ENCODE measurements around the gene KCNJ1. TPM values are rescaled to one million over a fixed set of nuclear protein-coding genes. Genes with fewer than 3 reads are reported as not detected.

The KCNJ1 gene
- total and polyA plus RNA-seq, 5 donors = 0.09 to 0.17 TPM; not detected in 3

- Histone ChIP-seq H3K27me3 (ENCODE audit: control insufficient read depth, insufficient read depth) (no peaks in the 10 kb centered on the region), H3K9me3 (ENCODE audit: control insufficient read depth, low read length) (no peaks in the 10 kb centered on the region), H3K27ac (ENCODE audit: low read length) (no peak overlapping the region), H3K4me1 (ENCODE audit: control insufficient read depth, insufficient read depth, low read length) (peaks cover 6% of the 10 kb centered on the region), H3K4me3 (ENCODE audit: low read length) (no peak overlapping the region)
- ATAC-seq = no peak
- intact Hi-C loops (cut with DNase I) = no loop called here
- WGBS = 85% methylated on average over 8 of the region's 8 CpGs
- no peak for DNase-seq
Observed at GRCh38 chr11:128800871-128801417, 66.2 kb downstream of the KCNJ1 start.

DNA sequence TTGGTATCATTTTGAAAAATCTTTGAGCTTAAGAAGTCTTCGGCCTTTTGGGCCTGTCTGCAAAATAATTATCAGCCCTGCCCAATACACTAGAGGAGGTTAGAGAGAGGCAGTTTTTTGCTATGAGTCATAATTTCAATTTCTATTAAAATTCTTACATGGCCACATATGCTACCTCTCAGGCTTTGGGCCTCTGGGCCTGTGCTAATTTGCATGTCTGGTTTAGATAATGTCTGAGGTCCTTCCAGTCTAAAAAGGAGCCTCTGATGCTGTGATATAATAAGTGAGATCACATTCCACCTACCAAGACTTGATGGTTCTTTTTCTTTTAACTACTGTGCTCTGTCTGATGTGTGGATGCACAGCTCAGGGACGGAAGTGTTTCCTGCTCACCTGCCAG is 70.8 kb downstream of the KCNJ1 start:
- Histone ChIP-seq H3K4me3 (ENCODE audit: low read length) (no peak overlapping the region), H3K9me3 (ENCODE audit: control insufficient read depth, low read length) (no peaks in the 10 kb centered on the region), H3K27me3 (ENCODE audit: control insufficient read depth, insufficient read depth) (no peaks in the 10 kb centered on the region), H3K4me1 (ENCODE audit: control insufficient read depth, insufficient read depth, low read length) (no peaks in the 10 kb centered on the region), H3K27ac (ENCODE audit: low read length) (no peak overlapping the region)
- intact Hi-C loops (cut with DNase I) = no loop called here
- WGBS = 94% methylated on average over 2 of the region's 2 CpGs
- DNase-seq (no peak), ATAC-seq (no peak)

DNA sequence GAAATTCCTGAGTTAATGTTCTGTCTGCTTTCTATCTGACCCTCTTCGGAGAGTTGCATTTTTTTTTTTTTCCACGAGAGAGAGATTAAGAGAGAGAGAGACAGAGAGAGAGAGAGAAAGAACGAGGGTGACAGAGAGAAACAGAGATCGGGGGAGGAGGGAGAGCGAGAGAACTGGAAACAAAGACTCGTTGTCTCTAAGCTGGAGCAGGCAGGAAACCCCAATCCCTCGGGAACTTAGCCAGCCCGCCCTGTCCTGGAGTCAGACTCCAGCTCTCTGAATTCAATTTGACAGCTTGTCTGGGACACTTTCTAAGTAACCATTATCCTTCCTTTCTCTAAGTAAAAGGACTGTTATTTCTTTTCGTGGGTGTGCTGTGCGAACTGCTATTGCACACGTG is 76.9 kb downstream of the KCNJ1 start:
- no peaks in the 10 kb centered on the region for H3K9me3 ChIP-seq (ENCODE audit: control insufficient read depth, low read length)
- peak; percentile 91 to 95 for ATAC-seq
- no peaks in the 10 kb centered on the region for H3K27me3 ChIP-seq (ENCODE audit: control insufficient read depth, insufficient read depth)
- peaks cover 5% of the 10 kb centered on the region for H3K4me1 ChIP-seq (ENCODE audit: control insufficient read depth, insufficient read depth, low read length)
- DNase-seq = peak; percentile 86 to 94 (median 92)
- H3K4me3 ChIP-seq (ENCODE audit: low read length) = no peak overlapping the region
- no peak overlapping the region for H3K27ac ChIP-seq (ENCODE audit: low read length)
- intact Hi-C loops (cut with DNase I) = no loop called here
- 30% methylated on average over 11 of the region's 11 CpGs for WGBS

DNA sequence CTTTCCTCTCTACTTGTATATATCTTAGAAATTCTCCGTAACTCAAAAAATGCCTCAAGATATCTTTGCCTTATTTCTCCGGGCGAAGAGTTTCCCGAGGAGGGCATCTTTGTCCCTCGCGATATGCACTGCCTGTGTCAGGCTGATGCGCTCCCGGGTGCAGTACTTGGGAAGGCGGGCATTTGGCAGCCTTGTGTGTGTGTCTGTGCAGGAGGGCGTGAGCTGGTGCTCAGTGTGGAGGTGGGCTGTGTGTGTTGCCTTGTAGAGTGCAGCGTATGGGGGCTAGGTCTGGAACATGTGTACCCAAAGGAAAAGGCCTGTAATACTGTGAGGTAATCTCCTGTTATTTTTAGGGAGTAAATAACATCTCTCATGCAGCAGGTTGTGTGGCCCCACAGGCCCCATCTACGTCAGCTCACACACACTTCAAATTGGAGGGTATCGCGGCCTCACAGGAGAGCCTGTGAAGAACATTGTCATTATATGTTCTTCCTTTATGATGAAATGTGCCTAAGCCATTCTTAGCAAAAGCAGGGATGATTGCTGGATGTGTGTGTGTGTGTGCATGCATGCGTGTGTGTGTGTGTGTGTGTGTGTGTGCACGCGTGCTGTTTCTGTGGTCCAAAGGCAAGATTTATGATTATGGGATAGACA is 77.5 kb downstream of the KCNJ1 start:
- ATAC-seq = peak; percentile 22 to 24
- peak in 1 of 3 donors; percentile 53 for DNase-seq

More for the DNA sequence above, 77.5 kb downstream of the KCNJ1 start:
- no peaks in the 10 kb centered on the region for H3K27me3 ChIP-seq (ENCODE audit: control insufficient read depth, insufficient read depth)
- no peak overlapping the region for H3K27ac ChIP-seq (ENCODE audit: low read length)
- intact Hi-C loops (cut with DNase I) = no loop called here
- no peak overlapping the region for H3K4me3 ChIP-seq (ENCODE audit: low read length)
- H3K9me3 ChIP-seq (ENCODE audit: control insufficient read depth, low read length) = no peaks in the 10 kb centered on the region
- WGBS = 62% methylated on average over 17 of the region's 17 CpGs
- H3K4me1 ChIP-seq (ENCODE audit: control insufficient read depth, insufficient read depth, low read length) = peaks cover 5% of the 10 kb centered on the region

Other genes starting within 250 kb of the KCNJ1 start
- 10 to 100 TPM; 14.9 to 22.3 (median 17.2) TPM for gene FLI1, start 173.2 kb downstream of the KCNJ1 start, total RNA-seq
- 12.4 TPM for gene FLI1, start 173.2 kb downstream of the KCNJ1 start, polyA plus RNA-seq
- gene KCNJ5, start 24.1 kb upstream of the KCNJ1 start, total RNA-seq = 10 to 100 TPM in 3 of 4 donors, 1 to 10 TPM in 1; 9.3 to 30.0 (median 24.0) TPM
- 15.8 TPM for gene KCNJ5, start 24.1 kb upstream of the KCNJ1 start, polyA plus RNA-seq
- gene TP53AIP1, start 75.6 kb upstream of the KCNJ1 start, total RNA-seq = not detected
- gene TP53AIP1, start 75.6 kb upstream of the KCNJ1 start, polyA plus RNA-seq = 0.05 TPM

Measured in right cardiac atrium (tissue), 5 donors.